NCI-H187 treated with DMSO at 0.1 percent for 48 hours (cell line): Measurements from ENCODE around the gene TLDC2.
"Not testable (repeated sequence)": the region's sequence is repeated elsewhere in the genome, so short reads cannot be mapped to it uniquely, and the experiment has no call there.

Experiments
- DNase-seq: peaks from one replicate; lab custom pipeline; 2025; lab: John Stamatoyannopoulos, UW

Gene TLDC2

GRCh38 chr20:36866681-36867495 lies 9.1 kb upstream of the TLDC2 start:
- DNase-seq, result no peak

- no peak for DNase-seq
Observed at GRCh38 chr20:36871640-36872570, 4.0 kb upstream of the TLDC2 start.

- DNase-seq, result no peak
Observed at GRCh38 chr20:36872852-36873251, 3.1 kb upstream of the TLDC2 start.

GRCh38 chr20:36873498-36874189 lies 2.3 kb upstream of the TLDC2 start:
- DNase-seq, result no peak

- DNase-seq, result not testable (repeated sequence)
Observed at GRCh38 chr20:36875093-36875492, 845 bp upstream of the TLDC2 start.

GRCh38 chr20:36876473-36876833 lies 515 bp downstream of the TLDC2 start:
- DNase-seq, result no peak

- no peak for DNase-seq
Observed at GRCh38 chr20:36878941-36879340, 3.0 kb downstream of the TLDC2 start.

GRCh38 chr20:36880741-36881250 lies 4.9 kb downstream of the TLDC2 start:
- no peak for DNase-seq

GRCh38 chr20:36881331-36881730 lies 5.4 kb downstream of the TLDC2 start:
- DNase-seq, result no peak

GRCh38 chr20:36881888-36882287 lies 6.0 kb downstream of the TLDC2 start:
- DNase-seq, result no peak

GRCh38 chr20:36883977-36884535 lies 8.1 kb downstream of the TLDC2 start:
- no peak for DNase-seq

- no peak for DNase-seq
Observed at GRCh38 chr20:36885356-36885755, 9.4 kb downstream of the TLDC2 start.

GRCh38 chr20:36886859-36887751 lies 11.2 kb downstream of the TLDC2 start:
- peak; percentile 76 for DNase-seq

- no peak for DNase-seq
Observed at GRCh38 chr20:36887752-36888090, 11.8 kb downstream of the TLDC2 start.

- no peak for DNase-seq
Observed at GRCh38 chr20:36888880-36889516, 13.1 kb downstream of the TLDC2 start.

GRCh38 chr20:36890586-36890985 lies 14.6 kb downstream of the TLDC2 start:
- no peak for DNase-seq

- no peak for DNase-seq
Observed at GRCh38 chr20:36891211-36891610, 15.3 kb downstream of the TLDC2 start.

- no peak for DNase-seq
Observed at GRCh38 chr20:36893801-36894200, 17.9 kb downstream of the TLDC2 start.

GRCh38 chr20:36895036-36895435 lies 19.1 kb downstream of the TLDC2 start:
- DNase-seq, result no peak

- no peak for DNase-seq
Observed at GRCh38 chr20:36904690-36905089, 28.8 kb downstream of the TLDC2 start.
